ENCODE data around the gene CSPG4.

Gene CSPG4

DNA sequence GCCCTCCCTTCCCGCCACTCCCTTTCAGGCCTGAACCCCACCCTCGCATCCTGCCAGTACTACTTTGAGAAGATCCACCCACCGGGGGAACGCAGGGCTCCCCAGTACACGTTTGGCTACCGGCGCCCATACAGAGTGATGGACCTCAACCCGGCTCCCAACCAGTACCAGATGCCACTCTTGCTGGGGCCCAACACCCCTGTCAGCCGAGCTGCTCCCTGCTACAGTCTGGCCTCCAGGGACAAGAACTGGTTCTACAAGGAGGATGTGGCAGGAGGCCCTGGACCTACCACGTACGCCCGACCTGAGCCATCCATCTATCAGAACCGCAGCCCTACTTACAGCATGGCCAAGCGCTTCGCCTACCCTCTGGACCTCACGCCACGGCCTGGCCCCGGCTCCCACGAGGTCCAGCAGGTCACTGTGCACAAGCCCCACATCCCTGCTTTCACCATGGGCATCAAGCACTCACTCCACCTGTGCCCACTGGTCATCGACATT is 14.4 kb upstream of the CSPG4 start:
- no peaks in the 10 kb centered on the region for H3K27me3 ChIP-seq (ENCODE audit: insufficient read depth, low read depth, severe bottlenecking)
- TF ChIP-seq CTCF (IDR thresholded peaks at IDR 0.05; ENCODE audit: low read depth, low read length) = no peak
- no peaks in the 10 kb centered on the region for H3K9me3 ChIP-seq (ENCODE audit: severe bottlenecking)
- DNase-seq = no peak
- no peak overlapping the region for H3K4me3 ChIP-seq (ENCODE audit: low read depth, low read length)
- no peak overlapping the region for H3K27ac ChIP-seq
- H3K36me3 ChIP-seq = no peaks in the 10 kb centered on the region

GRCh38 chr15:75725719-75726607 is 13.3 kb upstream of the CSPG4 start:
- Histone ChIP-seq H3K27me3 (ENCODE audit: insufficient read depth, low read depth, severe bottlenecking) (no peaks in the 10 kb centered on the region), H3K27ac (no peak overlapping the region), H3K36me3 (no peaks in the 10 kb centered on the region), H3K9me3 (ENCODE audit: severe bottlenecking) (no peaks in the 10 kb centered on the region), H3K4me3 (ENCODE audit: low read depth, low read length) (no peak overlapping the region)
- no peak for TF ChIP-seq CTCF (IDR thresholded peaks at IDR 0.05; ENCODE audit: low read depth, low read length)
- no peak for DNase-seq

DNA sequence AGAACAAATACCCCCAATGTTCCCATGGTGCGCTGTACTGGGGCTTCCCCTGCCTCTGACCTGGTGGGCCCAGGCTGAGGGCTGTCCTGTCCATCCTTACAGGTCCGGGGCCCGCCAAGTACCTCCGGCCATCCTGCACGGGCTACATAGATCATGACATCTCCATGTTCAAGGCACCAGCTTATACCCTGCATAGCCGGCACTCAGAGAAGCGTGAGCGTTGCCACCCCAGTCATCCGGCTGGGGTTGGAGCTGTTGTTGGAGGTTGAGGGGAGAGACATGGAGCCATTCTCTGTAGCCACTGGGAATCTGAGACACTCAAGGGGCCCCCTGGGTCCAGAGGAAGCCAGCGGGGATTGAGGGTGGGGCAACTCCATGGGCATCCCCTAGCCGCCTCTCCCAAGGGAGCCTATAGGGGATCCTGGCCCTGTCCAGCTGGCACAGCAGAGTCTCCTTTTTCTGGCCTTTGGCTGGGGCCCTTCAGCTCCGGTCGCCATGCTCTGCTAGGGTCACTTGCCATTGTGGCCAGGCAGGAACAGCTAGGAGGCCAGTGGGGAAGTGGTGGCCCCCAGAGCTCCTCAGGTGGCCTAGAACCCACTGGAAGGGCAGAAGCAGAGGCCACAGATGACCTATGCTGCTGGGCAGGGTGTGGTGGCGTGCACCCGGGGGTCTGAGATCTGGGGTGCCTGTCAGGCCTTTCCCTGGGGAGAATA is 12.5 kb upstream of the CSPG4 start:
- no peaks in the 10 kb centered on the region for H3K36me3 ChIP-seq
- no peak overlapping the region for H3K27ac ChIP-seq
- TF ChIP-seq CTCF (IDR thresholded peaks at IDR 0.05; ENCODE audit: low read depth, low read length) = no peak
- no peak overlapping the region for H3K4me3 ChIP-seq (ENCODE audit: low read depth, low read length)
- no peak for DNase-seq
- no peaks in the 10 kb centered on the region for H3K27me3 ChIP-seq (ENCODE audit: insufficient read depth, low read depth, severe bottlenecking)
- H3K9me3 ChIP-seq (ENCODE audit: severe bottlenecking) = no peaks in the 10 kb centered on the region

DNA sequence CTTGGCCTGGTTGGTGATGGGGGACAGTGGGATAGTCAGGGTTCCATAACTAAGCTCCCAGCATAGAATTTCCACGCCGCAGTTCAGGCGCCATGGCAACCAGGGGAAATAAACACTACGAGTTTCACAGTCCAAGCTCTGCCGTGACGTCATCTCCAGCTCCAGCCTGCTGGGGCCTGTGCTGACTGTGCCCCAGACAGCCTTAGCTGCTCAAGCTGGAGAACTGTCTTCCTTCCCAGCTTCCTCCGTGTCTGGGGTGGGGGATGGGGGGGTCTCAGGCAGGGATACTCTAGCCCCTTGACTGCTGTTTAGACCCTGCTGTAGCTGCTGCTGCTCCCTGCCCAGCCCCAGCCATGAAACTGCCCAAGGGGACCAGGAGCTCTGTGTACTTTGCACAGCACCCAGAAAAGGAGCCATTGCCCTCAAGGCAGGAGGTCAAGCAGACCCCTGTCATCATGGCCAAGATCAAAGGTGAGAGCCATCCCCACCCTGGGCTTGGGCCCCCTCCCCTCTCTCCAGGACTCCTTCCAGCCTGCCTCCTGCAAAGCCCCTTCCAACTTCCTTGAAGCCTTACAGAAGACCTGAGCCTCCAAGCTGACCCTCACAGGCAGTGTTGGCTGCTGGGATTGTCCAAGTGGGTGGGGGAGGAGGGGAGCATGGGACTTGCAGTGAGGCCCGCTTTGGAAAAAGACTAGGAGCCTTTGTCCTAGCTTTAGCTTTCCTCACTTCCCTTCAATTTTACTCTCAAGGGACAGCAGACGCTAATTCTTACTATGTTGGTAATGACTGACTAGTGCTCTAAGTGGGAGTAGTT is 11.4 kb upstream of the CSPG4 start:
- no peak overlapping the region for H3K4me3 ChIP-seq (ENCODE audit: low read depth, low read length)
- H3K27me3 ChIP-seq (ENCODE audit: insufficient read depth, low read depth, severe bottlenecking) = no peaks in the 10 kb centered on the region
- no peak overlapping the region for H3K27ac ChIP-seq
- no peaks in the 10 kb centered on the region for H3K36me3 ChIP-seq
- no peak for TF ChIP-seq CTCF (IDR thresholded peaks at IDR 0.05; ENCODE audit: low read depth, low read length)
- no peaks in the 10 kb centered on the region for H3K9me3 ChIP-seq (ENCODE audit: severe bottlenecking)
- peak; percentile 43 for DNase-seq

GRCh38 chr15:75723171-75723846 is 10.7 kb upstream of the CSPG4 start:
- H3K9me3 ChIP-seq (ENCODE audit: severe bottlenecking) = no peaks in the 10 kb centered on the region
- H3K27ac ChIP-seq = no peak overlapping the region
- no peak for TF ChIP-seq CTCF (IDR thresholded peaks at IDR 0.05; ENCODE audit: low read depth, low read length)

More at GRCh38 chr15:75723171-75723846, 10.7 kb upstream of the CSPG4 start:
- no peak overlapping the region for H3K4me3 ChIP-seq (ENCODE audit: low read depth, low read length)
- no peaks in the 10 kb centered on the region for H3K27me3 ChIP-seq (ENCODE audit: insufficient read depth, low read depth, severe bottlenecking)
- H3K36me3 ChIP-seq = no peaks in the 10 kb centered on the region
- no peak for DNase-seq
